ENCODE measurements around the gene MUS81.

DNA sequence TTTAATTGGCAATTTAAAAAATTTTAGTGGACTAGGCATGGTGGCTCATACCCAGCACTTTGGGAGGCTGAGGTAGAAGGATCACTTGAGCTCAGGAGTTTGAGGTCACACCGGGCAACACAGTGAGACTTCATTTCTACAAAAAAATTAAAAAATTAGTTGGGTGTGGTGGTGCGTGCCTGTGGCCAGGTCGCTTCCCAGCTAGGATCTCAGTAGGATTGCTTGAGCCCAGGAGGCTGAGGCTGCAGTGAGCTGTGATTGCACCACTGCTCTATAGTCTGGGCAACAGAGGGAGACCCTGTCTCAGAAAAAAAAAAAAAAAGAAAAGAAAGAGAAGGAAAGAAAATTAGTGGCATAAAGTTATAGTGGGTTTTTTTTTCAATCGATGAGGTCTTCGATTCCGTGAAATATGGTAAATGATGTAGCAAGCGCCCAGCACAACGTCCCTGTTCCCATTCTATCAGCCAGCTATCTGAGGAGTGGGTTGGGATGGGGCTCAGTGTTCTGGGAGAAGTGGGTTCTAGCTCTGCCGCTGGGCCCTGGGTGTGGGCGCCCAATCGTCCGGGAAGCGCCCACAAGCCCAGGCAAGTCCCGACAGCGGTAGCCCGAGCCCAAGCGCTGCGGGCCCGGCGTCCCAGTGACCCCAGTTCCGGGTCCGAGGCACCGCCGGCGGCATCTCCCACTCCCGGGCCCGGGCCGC, 38.6 kb downstream of the MUS81 start:
- TF ChIP-seq, protein P1, sequence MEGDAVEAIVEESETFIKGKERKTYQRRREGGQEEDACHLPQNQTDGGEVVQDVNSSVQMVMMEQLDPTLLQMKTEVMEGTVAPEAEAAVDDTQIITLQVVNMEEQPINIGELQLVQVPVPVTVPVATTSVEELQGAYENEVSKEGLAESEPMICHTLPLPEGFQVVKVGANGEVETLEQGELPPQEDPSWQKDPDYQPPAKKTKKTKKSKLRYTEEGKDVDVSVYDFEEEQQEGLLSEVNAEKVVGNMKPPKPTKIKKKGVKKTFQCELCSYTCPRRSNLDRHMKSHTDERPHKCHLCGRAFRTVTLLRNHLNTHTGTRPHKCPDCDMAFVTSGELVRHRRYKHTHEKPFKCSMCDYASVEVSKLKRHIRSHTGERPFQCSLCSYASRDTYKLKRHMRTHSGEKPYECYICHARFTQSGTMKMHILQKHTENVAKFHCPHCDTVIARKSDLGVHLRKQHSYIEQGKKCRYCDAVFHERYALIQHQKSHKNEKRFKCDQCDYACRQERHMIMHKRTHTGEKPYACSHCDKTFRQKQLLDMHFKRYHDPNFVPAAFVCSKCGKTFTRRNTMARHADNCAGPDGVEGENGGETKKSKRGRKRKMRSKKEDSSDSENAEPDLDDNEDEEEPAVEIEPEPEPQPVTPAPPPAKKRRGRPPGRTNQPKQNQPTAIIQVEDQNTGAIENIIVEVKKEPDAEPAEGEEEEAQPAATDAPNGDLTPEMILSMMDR (IDR thresholded peaks at IDR 0.05), result no peak
- TF ChIP-seq POLR2A (IDR thresholded peaks at IDR 0.05), result no peak

All from heart left ventricle (tissue), 13 donors.